ENCODE data around the gene NNT. TPM values are rescaled to one million over a fixed set of nuclear protein-coding genes. Genes with fewer than 3 reads are reported as not detected.
"Not testable (repeated sequence)": the region's sequence is repeated elsewhere in the genome, so short reads cannot be mapped to it uniquely, and the experiment has no call there.

Gene NNT
- total RNA-seq, 1 experiment from 2014 or later = 71.6 TPM

DNA sequence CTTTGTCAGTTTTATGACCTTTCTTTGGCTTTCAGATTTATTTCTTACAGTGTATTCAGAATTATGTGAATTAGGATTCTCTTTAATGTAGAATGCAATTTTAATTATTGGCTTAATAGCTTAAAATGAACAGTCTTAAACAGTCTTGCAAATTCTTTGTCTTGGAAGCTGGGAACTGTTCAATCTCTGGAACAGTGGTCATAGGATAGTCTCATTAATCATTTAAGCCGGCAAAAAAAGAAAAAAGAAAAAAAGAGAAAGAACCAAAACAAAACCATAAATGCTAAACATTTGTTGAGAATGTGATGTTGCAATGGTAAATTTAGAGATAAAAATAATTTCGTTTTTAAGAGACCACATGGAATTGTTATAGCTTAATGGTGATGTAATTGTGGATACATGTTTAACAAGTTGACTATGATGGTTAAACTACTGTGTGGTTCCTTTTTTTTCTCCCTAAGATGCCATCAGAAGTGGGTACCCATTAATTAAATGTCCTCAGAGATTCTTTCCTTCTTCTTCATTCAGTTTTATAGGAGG is 61.6 kb downstream of the NNT start:
- no peak for DNase-seq (ENCODE audit: low spot score)
- peaks cover 4% of the 10 kb centered on the region for H3K36me3 ChIP-seq (ENCODE audit: insufficient read depth, low read length, poor library complexity, severe bottlenecking)
- no peak overlapping the region for H3K27ac ChIP-seq (ENCODE audit: low read depth, low read length, poor library complexity, severe bottlenecking)
- no peaks in the 10 kb centered on the region for H3K27me3 ChIP-seq (replicated peaks; ENCODE audit: insufficient read depth, low read depth, low read length, poor library complexity)
- POLR2A ChIA-PET (ENCODE audit: low non-redundant PET) = no interaction called here
- no peaks in the 10 kb centered on the region for H3K4me1 ChIP-seq (ENCODE audit: insufficient read depth, low read length, poor library complexity, severe bottlenecking)
- H3K4me3 ChIP-seq (ENCODE audit: low read depth, low read length, poor library complexity, severe bottlenecking) = no peak overlapping the region
- CTCF ChIA-PET = no interaction called here
- intact Hi-C loops (cut with micrococcal nuclease; ENCODE audit: unreplicated experiment) = no loop called here
- H3K9me3 ChIP-seq (ENCODE audit: low read depth, low read length, poor library complexity, severe bottlenecking) = no peaks in the 10 kb centered on the region
- TF ChIP-seq, protein P1, sequence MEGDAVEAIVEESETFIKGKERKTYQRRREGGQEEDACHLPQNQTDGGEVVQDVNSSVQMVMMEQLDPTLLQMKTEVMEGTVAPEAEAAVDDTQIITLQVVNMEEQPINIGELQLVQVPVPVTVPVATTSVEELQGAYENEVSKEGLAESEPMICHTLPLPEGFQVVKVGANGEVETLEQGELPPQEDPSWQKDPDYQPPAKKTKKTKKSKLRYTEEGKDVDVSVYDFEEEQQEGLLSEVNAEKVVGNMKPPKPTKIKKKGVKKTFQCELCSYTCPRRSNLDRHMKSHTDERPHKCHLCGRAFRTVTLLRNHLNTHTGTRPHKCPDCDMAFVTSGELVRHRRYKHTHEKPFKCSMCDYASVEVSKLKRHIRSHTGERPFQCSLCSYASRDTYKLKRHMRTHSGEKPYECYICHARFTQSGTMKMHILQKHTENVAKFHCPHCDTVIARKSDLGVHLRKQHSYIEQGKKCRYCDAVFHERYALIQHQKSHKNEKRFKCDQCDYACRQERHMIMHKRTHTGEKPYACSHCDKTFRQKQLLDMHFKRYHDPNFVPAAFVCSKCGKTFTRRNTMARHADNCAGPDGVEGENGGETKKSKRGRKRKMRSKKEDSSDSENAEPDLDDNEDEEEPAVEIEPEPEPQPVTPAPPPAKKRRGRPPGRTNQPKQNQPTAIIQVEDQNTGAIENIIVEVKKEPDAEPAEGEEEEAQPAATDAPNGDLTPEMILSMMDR (conservative IDR thresholded peaks at IDR 0.05; ENCODE audit: low read depth, low read length) = no peak
- no peak for TF ChIP-seq EZH2 (IDR thresholded peaks at IDR 0.05; ENCODE audit: borderline replicate concordance, low read depth, low read length, poor library complexity, severe bottlenecking)
- BruUV-seq (replicated peaks) = no TSS peak

DNA sequence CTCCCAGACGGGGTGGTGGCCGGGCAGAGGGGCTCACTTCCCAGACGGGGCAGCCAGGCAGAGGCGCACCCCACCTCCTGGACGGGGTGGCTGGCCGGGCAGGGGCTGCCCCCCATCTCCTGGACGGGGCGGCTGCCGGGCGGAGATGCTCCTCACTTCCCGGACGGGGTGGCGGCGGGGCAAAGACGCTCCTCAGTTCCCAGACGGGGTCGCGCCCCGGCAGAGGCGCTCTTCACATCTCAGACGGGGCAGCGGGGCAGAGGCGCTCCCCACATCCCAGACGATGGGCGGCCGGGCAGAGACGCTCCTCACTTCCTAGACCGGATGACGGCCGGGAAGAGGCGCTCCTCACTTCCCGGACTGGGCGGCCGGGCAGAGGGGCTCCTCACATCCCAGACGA is 62.8 kb downstream of the NNT start:
- BruUV-seq (replicated peaks); POLR2A ChIA-PET (ENCODE audit: low non-redundant PET); DNase-seq (ENCODE audit: low spot score); H3K27me3 ChIP-seq (replicated peaks; ENCODE audit: insufficient read depth, low read depth, low read length, poor library complexity); H3K27ac ChIP-seq (ENCODE audit: low read depth, low read length, poor library complexity, severe bottlenecking); CTCF ChIA-PET; intact Hi-C loops (cut with micrococcal nuclease; ENCODE audit: unreplicated experiment); H3K4me3 ChIP-seq (ENCODE audit: low read depth, low read length, poor library complexity, severe bottlenecking); H3K9me3 ChIP-seq (ENCODE audit: low read depth, low read length, poor library complexity, severe bottlenecking); H3K4me1 ChIP-seq (ENCODE audit: insufficient read depth, low read length, poor library complexity, severe bottlenecking); H3K36me3 ChIP-seq (ENCODE audit: insufficient read depth, low read length, poor library complexity, severe bottlenecking): not testable (repeated sequence)

DNA sequence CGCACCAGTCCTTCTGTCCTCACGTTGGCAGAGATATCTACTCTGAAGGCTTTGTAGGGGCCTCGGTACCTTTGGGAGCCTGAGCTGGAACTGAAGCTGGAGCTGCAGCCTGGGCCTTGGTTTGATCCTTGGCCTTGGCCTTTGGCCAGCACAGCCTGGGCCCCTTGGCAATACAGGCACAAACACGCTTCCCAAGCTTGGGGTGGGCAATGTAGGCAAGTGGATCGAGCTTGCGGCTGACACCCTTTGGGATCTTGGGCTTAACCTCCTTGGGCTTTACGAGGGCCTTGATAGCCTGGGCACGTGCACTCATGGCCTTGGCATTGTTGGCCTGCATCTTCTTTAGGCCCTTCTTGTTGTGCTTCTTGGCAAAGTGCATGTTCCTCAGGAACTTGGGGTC is 63.7 kb downstream of the NNT start:
- H3K27me3 ChIP-seq (replicated peaks; ENCODE audit: insufficient read depth, low read depth, low read length, poor library complexity); POLR2A ChIA-PET (ENCODE audit: low non-redundant PET); DNase-seq (ENCODE audit: low spot score); H3K4me3 ChIP-seq (ENCODE audit: low read depth, low read length, poor library complexity, severe bottlenecking); CTCF ChIA-PET; H3K4me1 ChIP-seq (ENCODE audit: insufficient read depth, low read length, poor library complexity, severe bottlenecking); H3K27ac ChIP-seq (ENCODE audit: low read depth, low read length, poor library complexity, severe bottlenecking); intact Hi-C loops (cut with micrococcal nuclease; ENCODE audit: unreplicated experiment); BruUV-seq (replicated peaks); H3K36me3 ChIP-seq (ENCODE audit: insufficient read depth, low read length, poor library complexity, severe bottlenecking); H3K9me3 ChIP-seq (ENCODE audit: low read depth, low read length, poor library complexity, severe bottlenecking): not testable (repeated sequence)

DNA sequence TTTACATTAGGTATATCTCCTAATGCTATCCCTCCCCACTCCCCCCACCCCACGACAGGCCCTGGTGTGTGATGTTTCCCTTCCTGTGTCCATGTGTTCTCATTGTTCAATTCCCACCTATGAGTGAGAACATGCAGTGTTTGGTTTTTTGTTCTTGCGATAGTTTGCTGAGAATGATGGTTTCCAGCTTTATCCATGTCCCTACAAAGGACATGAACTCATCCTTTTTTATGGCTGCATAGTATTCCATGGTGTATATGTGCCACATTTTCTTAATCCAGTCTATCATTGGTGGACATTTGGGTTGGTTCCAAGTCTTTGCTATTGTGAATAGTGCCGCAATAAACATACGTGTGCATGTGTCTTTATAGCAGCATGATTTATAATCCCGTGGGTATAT is 64.4 kb downstream of the NNT start:
- intact Hi-C loops (cut with micrococcal nuclease; ENCODE audit: unreplicated experiment) = not testable (repeated sequence)

DNA sequence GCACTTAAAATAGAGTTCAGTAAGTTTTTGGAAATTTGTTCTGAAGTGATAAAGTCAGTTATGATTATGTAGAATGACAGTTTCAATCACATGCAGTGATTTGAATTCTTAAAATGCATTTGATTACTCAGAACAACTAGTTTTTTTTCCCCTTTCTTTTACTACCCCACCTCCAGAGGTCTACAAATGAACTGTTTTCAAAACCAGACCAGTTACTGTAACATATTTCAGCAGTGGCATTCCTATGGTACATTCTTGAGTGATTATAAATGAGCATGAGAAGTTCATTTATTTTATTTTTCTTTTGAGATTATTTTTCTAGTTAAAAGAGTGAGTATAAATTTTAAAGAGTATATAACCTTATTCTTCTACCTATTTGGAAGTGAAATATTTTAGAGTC is 71.6 kb downstream of the NNT start:
- no peak for TF ChIP-seq EZH2 (IDR thresholded peaks at IDR 0.05; ENCODE audit: borderline replicate concordance, low read depth, low read length, poor library complexity, severe bottlenecking)
- TF ChIP-seq, protein P1 (conservative IDR thresholded peaks at IDR 0.05; ENCODE audit: low read depth, low read length) = no peak
- Histone ChIP-seq H3K27me3 (replicated peaks; ENCODE audit: insufficient read depth, low read depth, low read length, poor library complexity) (no peaks in the 10 kb centered on the region), H3K27ac (ENCODE audit: low read depth, low read length, poor library complexity, severe bottlenecking) (no peak overlapping the region), H3K9me3 (ENCODE audit: low read depth, low read length, poor library complexity, severe bottlenecking) (no peaks in the 10 kb centered on the region), H3K36me3 (ENCODE audit: insufficient read depth, low read length, poor library complexity, severe bottlenecking) (no peaks in the 10 kb centered on the region), H3K4me1 (ENCODE audit: insufficient read depth, low read length, poor library complexity, severe bottlenecking) (peaks cover 15% of the 10 kb centered on the region), H3K4me3 (ENCODE audit: low read depth, low read length, poor library complexity, severe bottlenecking) (no peak overlapping the region)
- intact Hi-C loops (cut with micrococcal nuclease; ENCODE audit: unreplicated experiment) = no loop called here
- POLR2A ChIA-PET (ENCODE audit: low non-redundant PET) = no interaction called here
- no TSS peak for BruUV-seq (replicated peaks)
- no peak for DNase-seq (ENCODE audit: low spot score)
- CTCF ChIA-PET = no interaction called here

More for the DNA sequence above, 64.4 kb downstream of the NNT start:
- H3K27ac ChIP-seq (ENCODE audit: low read depth, low read length, poor library complexity, severe bottlenecking); H3K9me3 ChIP-seq (ENCODE audit: low read depth, low read length, poor library complexity, severe bottlenecking); H3K36me3 ChIP-seq (ENCODE audit: insufficient read depth, low read length, poor library complexity, severe bottlenecking); H3K4me1 ChIP-seq (ENCODE audit: insufficient read depth, low read length, poor library complexity, severe bottlenecking); DNase-seq (ENCODE audit: low spot score); H3K4me3 ChIP-seq (ENCODE audit: low read depth, low read length, poor library complexity, severe bottlenecking); BruUV-seq (replicated peaks); H3K27me3 ChIP-seq (replicated peaks; ENCODE audit: insufficient read depth, low read depth, low read length, poor library complexity); POLR2A ChIA-PET (ENCODE audit: low non-redundant PET); CTCF ChIA-PET: not testable (repeated sequence)

Measured in A673 (cell line).